ENCODE results near the gene ARMC9.

DNA sequence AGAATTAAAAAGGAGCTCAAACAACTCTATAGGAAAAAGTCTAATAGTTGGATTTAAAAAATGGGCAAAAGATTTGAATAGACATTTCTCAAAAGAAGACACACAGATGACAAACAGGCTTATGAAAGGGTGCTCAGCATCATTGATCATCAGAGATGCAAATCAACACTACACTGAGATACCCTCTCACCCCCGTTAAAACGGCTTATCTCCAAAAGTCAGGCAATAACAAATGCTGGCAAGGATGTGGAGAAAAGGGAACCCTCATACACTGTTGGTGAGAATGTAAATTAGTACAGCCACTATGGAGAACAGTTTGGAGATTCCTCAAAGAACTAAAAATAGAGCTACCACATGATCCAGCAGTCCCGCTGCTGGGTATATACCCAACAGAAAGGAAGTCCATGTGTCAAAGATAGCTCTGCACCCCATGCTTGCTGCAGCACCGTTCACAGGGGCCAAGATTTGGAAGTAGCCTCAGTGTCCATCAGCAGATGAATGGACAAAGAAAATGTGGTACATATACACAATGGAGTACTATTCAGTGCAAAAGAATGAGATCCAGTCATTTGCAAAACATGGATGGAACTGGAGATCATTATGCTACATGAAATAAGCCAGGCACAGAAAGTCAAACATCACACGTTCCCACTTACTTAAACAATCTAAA is 150.4 kb downstream of the ARMC9 start:
- TF ChIP-seq CTCF (IDR thresholded peaks at IDR 0.05) (no peak), POLR2A (IDR thresholded peaks at IDR 0.05) (no peak)
